AG08396 (cell line): Measurements from ENCODE around the gene TUSC2.

Experiments used
- DNase-seq: peaks from one replicate; pipeline ENCODE4 v3.0.0; 2012; ENCODE audit warnings: low spot score, mixed read lengths

The TUSC2 gene

DNA sequence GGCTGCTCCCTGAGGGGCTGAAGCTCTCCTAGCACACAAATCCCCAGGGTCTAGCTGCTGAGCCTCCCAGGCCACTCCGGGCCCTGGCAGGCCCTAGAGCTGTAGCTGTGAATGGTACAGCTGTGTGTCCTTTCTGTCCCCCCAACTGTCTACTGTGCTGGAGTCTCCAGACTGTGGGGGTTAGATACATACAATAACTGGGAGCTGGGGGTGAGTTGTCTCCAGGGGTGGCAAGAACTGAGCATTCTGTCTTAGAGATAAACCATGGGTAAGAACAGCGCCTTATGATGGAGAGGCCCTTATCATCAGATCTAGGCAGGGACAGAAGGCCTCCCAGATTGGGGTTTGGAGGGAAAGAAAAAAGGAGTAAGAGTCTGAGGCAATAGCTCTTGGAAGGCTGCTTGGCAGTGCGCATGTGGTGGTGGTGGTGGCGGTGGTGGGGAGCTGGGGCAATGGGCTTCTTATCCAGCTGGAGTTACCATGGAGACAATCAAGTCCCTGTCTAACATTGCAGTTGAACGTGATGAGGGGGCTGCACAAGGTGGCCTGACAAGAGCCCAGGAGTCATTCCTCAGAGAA lies 26.3 kb upstream of the TUSC2 start:
- DNase-seq: no peak

DNA sequence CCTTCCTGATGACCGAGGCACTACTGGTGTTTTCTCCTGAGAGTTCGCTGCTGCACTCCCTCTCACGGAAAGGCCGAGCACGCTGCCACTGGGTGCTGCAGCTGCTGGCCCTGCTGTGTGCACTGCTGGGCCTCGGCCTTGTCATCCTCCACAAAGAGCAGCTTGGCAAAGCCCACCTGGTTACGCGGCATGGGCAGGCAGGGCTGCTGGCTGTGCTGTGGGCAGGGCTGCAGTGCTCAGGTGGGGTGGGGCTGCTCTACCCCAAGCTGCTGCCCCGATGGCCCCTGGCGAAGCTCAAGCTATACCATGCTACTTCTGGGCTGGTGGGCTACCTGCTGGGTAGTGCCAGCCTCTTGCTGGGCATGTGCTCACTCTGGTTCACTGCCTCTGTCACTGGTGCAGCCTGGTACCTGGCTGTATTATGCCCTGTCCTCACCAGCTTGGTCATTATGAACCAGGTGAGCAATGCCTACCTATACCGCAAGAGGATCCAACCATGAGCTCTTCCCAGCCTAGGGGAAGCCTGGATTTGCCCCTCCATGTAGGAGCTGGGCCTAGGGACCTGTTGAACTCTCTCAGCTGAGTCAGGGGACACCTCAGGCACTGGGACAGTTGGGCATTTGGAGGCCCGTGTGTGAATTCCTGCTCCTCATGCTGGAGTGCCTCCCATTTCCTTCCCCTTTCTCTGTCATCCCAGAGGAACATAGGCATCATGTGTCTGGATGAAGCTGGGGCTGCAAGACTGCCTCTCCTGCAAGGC lies 25.4 kb upstream of the TUSC2 start:
- DNase-seq: no peak

DNA sequence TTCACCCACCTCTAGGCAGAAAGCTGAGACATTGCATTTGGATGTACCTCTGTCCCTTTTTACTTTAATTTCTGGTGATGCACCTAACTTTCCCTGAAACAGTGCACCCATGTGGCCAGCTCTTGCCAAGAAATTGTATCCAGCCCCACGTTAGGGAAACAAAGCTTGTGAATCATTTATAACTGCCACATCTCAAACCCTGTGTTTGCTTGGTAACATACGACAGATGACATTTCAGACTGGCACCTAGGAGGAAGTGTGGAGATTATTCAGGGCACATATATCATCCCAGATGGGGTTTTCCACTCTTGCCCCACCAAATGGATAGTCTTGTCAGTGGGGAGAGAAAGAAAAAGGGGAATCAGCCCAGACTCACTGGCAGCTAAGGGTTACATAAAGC lies 24.8 kb upstream of the TUSC2 start:
- no peak for DNase-seq

DNA sequence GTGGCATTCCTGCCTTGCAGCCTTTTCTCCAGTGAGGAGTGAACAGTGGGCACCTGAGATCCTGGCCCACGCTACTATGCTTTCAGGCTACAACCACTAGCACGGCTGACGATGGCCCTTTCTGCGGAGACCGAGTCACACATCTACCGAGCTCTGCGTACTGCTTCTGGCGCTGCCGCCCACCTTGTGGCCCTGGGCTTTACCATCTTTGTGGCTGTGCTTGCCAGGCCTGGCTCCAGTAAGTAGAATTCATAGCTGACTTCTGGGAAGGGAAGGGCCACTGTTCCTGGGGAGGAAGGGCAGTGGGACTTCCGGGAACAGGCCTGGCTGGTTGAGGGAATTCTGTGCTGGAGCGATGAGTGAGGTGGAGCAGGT lies 23.3 kb upstream of the TUSC2 start:
- no peak for DNase-seq

DNA sequence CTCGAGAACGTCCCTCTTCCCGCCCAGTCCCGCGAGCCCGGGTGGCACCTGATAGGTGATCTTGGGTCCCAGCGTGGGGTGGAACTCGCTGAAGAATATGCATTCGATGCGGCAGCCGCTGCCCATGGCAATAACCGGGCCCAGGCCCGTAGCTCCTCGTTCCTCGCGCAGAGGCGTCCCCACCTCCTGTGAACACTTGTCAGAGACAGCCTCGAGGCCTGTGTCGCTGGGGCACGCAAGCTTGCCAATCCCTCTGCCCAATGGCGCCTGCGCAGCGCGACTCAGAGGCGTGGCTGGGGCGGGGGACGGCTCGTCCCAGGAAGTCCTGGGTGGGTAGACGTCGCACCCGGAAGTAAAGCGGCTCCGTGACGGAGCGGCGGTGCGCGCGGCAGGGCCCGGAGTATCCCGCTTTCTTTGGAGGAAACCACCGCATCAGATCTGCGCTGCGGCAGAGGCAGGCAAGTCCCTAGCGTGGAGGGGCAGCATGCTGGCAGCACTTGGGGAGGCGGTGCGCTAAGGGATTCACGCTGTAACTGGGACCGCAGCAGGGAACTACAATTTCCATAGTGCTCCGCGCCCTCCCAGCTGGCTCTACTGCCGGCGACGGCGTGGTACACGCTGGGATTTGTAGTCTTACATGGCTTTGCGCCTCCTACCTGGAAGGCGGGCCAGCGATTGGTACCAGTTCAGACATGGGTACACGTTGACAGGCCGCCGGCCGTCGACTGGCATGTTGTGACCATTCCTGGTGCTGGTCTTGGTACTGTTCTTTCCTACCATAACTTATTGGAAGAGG lies 22.7 kb upstream of the TUSC2 start, which contains the start of the genes CYB561D2 and NPRL2:
Gene CYB561D2 (plus strand): TSS at position 336 of the 796 bp plus-strand sequence. CDS start 572 bp downstream, outside the sequence.
Gene NPRL2 (minus strand): TSS at position 249 of the 796 bp plus-strand sequence. CDS start 123 bp downstream, at position 126.
- DNase-seq: peak; percentile 95

DNA sequence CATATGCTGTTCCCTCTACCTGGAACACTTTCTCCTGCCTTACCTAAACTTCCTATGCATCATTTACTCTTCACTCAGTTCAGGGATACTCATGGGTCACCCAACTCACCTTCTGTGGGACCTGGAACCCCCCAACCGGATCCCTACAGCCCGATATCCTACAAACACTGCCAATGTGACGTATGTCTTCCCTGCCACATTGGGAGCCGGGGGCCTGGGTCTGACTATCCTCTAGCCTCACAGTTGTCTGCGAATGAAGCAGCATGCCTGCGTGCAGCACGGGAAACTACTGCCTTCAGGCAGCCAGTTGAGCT lies 22.1 kb upstream of the TUSC2 start:
- DNase-seq: no peak

DNA sequence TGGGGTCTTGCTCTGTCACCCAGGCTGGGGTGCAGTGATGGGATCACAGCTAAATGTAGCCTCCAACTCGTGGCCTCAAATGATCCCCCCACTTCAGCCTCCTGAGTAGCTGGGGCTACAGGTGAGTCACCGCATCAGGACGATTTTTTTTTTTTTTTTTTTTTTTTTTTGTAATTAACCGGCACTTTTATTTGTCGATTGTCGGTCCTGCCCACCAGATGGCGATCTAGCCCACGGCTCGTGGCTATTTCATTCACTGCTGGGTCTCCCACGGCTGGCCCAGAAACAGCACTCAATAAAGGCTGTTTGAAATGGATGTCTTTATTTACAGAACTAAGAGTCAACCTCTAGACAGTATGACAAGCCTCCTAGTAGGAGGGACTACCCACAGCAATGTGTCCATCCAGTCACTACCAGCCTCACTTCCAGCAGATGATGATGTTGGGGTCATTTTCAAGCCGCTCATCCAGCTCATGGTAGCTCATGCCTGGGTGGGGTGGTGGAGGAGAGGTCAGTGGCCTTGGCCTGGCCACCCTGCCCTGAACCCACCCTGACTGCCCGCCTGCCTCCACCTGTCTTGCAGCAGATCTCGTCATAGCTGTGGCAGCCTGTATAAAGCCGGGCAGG lies 19.3 kb upstream of the TUSC2 start:
- peak; percentile 77 for DNase-seq

DNA sequence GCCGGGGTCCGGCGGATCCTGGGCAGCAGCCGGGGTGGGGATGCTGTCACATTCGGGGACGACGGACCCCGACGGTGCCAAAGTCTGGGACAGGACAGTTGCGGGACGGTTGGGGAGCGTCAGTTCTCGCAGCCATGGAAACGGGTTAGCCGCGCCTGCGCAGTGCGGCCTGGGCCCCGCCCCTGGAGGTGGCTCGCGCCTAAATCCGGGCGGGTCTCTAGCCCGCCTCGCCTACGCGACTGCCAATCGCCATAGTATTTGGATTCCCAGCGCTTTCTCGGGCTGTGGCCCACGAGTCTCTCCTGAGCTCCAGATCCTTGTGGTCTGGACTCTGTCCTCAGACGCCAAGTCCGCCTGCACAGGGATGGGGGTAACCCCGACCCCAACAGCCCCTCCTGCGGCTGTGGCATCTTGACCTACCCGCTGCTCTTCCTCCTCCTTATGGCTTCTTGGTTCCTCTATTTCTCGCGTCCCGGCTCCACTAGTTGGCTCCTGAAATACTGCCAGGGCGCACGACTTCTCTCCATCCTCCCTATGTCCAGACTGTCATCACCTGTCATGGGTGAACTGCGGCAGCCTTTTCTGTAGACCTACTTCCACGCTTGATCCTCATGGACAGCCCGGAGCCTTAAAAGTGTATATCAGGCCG lies 17.7 kb upstream of the TUSC2 start, which contains the start of gene ZMYND10:
Gene ZMYND10 (minus strand): TSS at position 147 of the 649 bp plus-strand sequence. CDS start 153 bp downstream, outside the sequence.
- DNase-seq: peak; percentile 94

DNA sequence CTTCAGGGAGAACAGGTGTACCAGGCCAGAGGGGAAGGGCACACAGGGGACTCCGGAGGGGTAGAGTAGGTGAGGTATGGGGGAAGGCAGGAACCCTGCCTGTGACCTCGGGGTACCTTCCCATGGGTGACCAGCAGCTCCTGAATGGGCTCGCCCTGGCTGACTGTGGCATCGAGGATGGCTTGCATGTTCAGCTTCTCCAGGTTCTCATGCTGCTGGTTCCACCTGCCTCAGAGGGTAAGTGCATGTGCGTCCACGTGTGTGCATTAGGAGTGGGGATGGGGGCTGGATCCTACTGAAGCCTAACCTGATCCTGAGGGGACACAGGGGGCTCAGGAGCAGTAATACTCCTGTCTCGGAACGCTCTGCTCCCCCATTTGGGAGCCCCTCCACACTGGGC lies 17.0 kb upstream of the TUSC2 start:
- DNase-seq: no peak

DNA sequence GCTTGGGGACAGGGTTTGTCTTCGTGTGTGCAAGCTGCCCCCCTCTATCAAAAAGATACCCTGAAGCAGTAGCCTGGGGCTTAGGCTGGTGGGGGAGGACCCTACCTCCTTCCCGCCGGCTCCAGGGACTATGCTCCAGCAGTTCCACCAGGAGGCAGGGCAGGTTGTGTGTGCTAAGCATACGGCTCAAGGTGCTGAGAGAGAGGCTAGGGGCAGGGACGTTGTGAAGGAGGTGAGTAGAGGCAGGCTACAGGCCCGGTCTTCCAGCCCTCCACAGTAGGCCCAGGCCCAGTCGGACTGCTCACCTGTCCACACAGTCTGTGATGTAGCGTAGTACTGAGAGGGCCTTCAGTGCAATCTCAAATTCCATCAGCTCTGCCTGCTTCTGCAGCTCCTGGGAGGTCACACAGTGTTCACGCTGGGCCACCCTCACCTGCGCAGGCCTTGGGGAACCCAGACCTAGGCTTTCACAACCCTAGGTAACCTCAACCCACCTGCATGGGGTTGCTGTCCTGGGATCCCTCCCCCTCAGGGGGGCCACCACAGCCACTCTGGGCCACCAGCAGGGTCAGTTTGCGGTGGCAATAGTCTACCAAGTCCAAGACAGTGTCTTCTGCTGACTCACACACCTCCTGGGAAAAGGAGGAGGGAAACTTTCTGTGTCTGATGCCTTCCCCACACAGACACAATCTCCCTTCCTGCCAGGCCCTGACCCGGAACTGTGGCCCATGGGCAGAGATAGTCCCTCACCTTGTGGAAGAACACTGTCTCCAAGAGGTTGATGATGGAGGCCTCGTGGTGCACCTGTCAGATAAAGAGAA lies 15.0 kb upstream of the TUSC2 start:
- no peak for DNase-seq

DNA sequence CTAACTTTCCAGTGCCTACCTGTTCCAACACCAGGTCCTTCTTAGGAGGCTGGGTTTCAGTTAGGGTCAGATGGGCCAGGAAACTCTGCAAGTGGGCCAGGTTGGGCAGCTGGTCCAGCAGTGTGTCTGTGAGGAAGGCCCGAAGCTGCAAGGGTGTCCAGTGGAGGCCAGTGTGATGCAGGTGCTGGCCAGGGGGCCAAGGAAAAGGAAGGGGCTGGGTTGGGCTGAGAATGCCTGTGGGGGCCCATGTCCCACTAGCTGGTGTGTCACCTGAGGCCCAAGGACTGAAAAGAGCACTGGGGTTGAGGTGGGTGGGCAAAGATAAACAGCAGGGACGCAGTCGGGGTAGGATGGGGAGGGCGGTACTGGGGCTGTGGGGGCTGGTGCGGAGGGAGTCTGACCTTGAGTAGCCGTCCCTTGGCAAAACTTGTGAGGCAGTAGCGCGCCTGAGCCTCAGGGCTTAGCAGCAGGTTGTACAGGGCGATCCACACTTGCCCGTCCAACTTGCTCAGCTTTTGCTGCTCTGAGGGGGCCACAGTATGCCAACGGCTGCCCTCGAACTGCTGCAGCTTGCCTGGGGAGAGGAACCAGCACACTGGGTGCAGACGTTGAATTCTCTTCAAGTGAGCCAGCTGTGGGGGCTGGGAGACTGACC lies 14.1 kb upstream of the TUSC2 start:
- no peak for DNase-seq

DNA sequence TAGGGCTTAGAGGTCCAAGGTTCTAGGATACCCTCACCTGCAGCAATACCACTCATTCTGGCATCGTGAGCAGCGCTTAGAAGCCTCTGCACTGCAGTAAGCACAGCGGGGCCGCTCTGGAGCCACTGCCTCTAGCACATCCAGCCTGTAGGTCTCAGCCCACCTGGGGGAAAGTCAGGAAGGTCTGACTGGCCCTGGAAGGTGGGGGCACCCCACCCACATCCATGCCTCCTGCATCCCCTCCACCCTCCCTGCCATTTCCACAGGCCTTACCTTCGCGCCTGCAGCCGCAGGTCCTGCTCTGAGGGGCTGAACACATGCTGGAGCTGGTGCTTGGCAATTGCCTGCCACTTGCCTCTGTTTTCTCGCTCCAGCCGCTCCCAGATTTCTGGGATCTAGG lies 13.5 kb upstream of the TUSC2 start:
- DNase-seq: no peak

DNA sequence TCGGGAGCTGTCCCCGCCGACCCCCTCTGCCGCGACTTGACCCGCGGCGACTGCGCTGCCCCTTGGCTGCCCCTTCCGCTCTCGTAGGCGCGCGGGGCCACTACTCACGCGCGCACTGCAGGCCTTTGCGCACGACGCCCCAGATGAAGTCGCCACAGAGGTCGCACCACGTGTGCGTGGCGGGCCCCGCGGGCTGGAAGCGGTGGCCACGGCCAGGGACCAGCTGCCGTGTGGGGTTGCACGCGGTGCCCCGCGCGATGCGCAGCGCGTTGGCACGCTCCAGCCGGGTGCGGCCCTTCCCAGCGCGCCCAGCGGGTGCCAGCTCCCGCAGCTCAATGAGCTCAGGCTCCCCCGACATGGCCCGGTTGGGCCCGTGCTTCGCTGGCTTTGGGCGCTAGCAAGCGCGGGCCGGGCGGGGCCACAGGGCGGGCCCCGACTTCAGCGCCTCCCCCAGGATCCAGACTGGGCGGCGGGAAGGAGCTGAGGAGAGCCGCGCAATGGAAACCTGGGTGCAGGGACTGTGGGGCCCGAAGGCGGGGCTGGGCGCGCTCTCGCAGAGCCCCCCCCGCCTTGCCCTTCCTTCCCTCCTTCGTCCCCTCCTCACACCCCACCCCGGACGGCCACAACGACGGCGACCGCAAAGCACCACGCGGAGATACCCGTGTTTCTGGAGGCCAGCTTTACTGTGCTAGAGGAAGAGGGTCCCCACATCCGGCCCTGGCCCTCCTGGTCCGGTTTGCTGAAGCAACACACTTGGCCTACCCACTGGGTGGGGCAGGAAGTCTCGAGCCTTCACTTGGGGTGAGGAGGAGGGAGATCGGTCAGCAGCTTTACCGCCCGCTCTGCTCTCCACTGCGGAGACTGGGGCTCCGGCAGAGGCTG lies 12.7 kb upstream of the TUSC2 start, which contains the start of gene RASSF1:
Gene RASSF1 (minus strand): TSS at position 389 of the 882 bp plus-strand sequence. CDS start 31 bp downstream, at position 358.
- peak; percentile 79 for DNase-seq

DNA sequence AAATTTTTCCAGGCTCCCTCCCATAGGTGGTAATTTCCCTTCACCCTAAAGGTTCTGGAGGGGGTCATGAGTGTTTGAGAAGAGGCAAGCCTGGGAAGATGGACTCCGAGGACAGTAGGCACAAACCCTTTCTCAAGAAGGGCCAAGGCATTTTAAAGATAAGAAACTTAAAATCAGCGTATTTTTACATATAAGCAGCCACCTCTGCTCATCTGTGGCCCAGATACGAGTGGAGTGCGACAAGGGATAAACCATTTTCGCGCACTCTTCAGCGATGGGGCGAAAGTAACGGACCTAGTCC lies 12.1 kb upstream of the TUSC2 start:
- DNase-seq: no peak

DNA sequence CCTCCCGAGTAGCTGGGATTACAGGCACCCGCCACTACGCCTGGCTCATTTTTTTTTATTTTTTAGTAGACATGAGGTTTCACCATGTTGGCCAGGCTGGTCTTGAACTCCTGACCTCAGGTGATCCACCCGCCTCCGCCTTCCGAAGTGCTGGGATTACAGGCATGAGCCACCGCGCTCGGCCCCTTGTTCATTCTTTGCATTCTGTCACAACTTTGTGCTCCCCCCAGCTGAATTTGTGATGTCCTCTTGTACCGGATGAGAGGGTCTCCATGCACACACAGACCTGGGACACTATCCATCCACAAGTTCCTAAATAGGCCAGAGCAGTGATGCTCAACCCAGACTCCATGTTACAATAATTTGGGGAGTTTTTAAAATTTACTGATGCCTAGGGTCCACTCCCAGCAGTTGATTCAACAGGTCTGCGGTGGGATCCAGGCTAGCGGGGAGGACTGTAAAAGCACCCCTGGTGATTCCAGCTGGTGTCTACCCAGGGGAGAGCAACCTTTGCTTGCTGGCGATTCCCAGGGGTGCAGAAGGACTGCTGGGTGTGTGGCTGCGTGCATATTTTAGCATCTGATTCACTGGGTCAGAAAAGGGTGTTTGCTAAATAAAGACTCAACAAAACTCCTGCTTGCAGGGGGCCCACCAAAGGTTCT lies 11.6 kb upstream of the TUSC2 start:
- DNase-seq: peak; percentile 63

DNA sequence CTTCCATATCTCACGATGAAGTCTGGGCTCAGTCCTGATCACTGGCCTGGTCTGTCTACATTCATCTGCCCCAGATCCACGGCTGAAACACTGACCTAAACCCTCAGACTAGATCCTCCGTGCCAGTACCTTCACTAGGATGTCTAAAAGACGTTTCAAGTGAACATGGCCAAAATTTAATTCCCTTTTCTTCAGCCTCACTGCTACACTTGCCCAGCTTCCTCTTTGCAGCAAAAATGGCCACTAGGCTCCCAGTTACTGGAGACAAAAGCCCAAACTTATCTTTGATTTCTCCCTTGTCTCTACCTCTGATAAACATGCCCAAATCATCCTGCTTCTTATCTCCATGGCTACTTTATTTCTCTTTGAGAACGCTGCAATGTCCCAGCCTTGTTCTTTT lies 10.9 kb upstream of the TUSC2 start:
- no peak for DNase-seq

DNA sequence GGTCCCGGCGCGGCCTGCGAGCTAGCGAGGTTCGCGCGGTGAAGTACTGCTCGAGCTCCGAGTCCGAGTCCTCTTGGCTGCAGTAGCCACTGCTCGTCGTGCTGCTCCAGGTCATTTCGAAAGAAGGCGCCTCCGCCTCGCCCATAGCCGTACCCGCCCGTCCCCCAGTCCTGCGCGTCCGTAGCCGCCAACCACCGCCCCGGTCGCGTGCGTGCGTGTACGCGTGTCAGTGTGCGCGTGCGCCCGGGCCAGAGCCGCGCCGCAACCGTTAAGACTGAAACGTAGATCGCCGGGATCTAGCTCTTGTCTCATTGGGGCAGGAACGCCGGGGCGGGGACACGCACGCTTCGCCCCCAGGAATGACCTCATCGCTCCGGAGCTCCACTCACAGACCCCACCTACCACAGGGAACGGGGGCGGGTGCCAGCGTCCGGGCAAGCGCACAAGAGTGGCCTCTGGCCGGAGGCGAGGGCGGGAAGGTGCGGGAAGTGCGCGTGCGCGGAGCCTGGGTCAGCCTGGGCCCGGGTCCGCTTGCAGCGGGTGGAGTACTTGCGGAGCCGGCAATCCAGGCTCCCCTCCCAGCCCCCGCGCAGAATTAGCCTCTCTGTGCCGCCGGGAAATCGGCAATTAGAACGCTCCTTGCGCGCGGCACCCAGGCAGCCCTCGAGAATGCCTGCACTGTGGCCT lies 9.3 kb upstream of the TUSC2 start:
- DNase-seq: peak; percentile 99

DNA sequence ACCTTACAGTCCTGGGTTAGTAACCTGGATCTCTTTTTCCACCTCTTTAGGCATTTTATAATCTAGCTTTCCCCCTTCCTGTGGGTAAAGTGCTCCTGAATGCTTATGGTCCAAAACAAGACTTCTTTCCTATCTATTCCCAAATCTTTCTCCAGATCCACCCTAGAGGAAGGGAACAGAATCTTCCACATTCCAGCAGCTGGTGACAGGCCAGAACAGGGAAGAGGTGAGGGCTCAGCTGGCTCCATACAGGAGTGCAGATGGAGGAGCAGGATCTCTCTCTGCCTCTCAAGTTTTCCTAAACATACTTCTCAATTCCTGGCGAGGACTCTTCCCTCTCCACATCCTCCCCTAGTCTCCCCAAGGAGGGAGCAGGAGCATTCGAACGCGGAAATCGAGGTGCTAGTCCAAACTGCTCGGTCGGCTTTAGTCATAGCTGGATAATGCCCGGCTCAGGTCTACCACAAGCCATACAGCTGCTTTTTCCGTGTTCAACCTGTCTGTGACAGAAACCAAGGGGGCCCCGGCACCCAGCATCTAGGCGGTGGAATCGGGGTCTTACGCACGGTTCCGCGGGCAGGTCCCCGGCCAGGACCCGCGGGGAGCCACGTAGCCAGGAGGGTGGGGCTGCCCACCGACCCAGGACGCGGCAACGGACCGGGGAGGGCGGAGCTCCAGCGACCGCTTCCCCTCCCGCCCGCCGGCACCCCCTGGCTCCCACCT lies 8.6 kb upstream of the TUSC2 start:
- DNase-seq: no peak
